ENCODE results near the gene KCNK16. TPM values are rescaled to one million over a fixed set of nuclear protein-coding genes. Genes with fewer than 3 reads are reported as not detected.

KCNK16 gene
- total and polyA plus RNA-seq, 10 of the 15 experiments (the other 5 are each of a cell fraction or from before 2014, with no cell fraction given), result not detected

- DNase-seq (ENCODE audit: low read depth, low spot score) (no peak), ATAC-seq (no peak), FAIRE-seq (no peak)
- in situ Hi-C loops (cut with MboI) (no loop called here), intact Hi-C loops (cut with micrococcal nuclease; ENCODE audit: unreplicated experiment) (loop anchor here (10.0 kb wide), 1 partner anchor 963 kb away; no protein-coding TSS in a partner anchor)
- no peak overlapping the region for H3K4me2 ChIP-seq (ENCODE audit: control insufficient read depth, insufficient read depth)
- no TSS peak for BruUV-seq (replicated peaks)
- H3K4me1 ChIP-seq (ENCODE audit: control insufficient read depth, insufficient read depth, low read length), result peaks cover 8% of the 10 kb centered on the region
- WGBS (ENCODE audit: insufficient coverage, insufficient replicate concordance, low lambda C conversion rate, missing lambda C conversion rate), result 0% methylated on average over 3 of the region's 3 CpGs
- no peaks in the 10 kb centered on the region for H3K36me3 ChIP-seq (ENCODE audit: control insufficient read depth in 2 of 2, insufficient read depth in 2 of 2, low read length in 1 of 2)
- SMC1A ChIA-PET (ENCODE audit: uncharacterized antibody, unreplicated experiment), result no interaction called here
- no peaks in the 10 kb centered on the region for H3K79me2 ChIP-seq (ENCODE audit: control insufficient read depth, insufficient read depth, low read length)
- CTCF ChIA-PET, result interaction anchor here (1.0 to 4.1 kb wide), 4 partner anchors 8 to 141 kb away, joined by 3 to 14 read pairs (median 3); no protein-coding TSS in a partner anchor
- H3K4me3 ChIP-seq, result no peak overlapping the region
- POLR2A ChIA-PET, result no interaction called here
- no peaks in the 10 kb centered on the region for H4K20me1 ChIP-seq (ENCODE audit: control insufficient read depth, insufficient read depth)
- no peaks in the 10 kb centered on the region for H3K27me3 ChIP-seq (replicated peaks in 1 of 2; ENCODE audit: control insufficient read depth in 2 of 2, insufficient read depth in 2 of 2, low read length in 1 of 2)
- RAD21 ChIA-PET (ENCODE audit: unreplicated experiment), result interaction anchor here (0.6 to 1.6 kb wide), 2 partner anchors 12 to 1971 kb away, joined by 3 read pairs; no protein-coding TSS in a partner anchor
- H3K27ac ChIP-seq (ENCODE audit: control insufficient read depth, insufficient read depth), result no peak overlapping the region
- H3K9ac ChIP-seq (ENCODE audit: control insufficient read depth, insufficient read depth, low read length), result no peak overlapping the region
- H3K9me3 ChIP-seq (replicated peaks; ENCODE audit: control insufficient read depth, insufficient read depth, low read length), result no peaks in the 10 kb centered on the region; the same call in 2 of the 3 replicates
- no peak overlapping the region for H2AFZ ChIP-seq (ENCODE audit: control insufficient read depth, low read depth, low read length)
- TF ChIP-seq NR2C2 (IDR thresholded peaks at IDR 0.05; ENCODE audit: borderline replicate concordance, control insufficient read depth, insufficient read length, low read depth) (no peak), ZSCAN29 (IDR thresholded peaks at IDR 0.05) (no peak), ZNF207 (IDR thresholded peaks at IDR 0.05; ENCODE audit: borderline replicate concordance) (no peak), IKZF1 (conservative IDR thresholded peaks at IDR 0.05) (no peak), BHLHE40 (IDR thresholded peaks at IDR 0.05; ENCODE audit: borderline replicate concordance in 1 of 2, low read depth in 2 of 2, low read length in 1 of 2) (no peak), GATAD2B (conservative IDR thresholded peaks at IDR 0.05; ENCODE audit: low read depth) (no peak), ZNF384 (IDR thresholded peaks at IDR 0.05; ENCODE audit: borderline replicate concordance, low read depth, low read length) (no peak), BMI1 (IDR thresholded peaks at IDR 0.05; ENCODE audit: borderline replicate concordance) (no peak), PAX8 (IDR thresholded peaks at IDR 0.05) (no peak), TCF12 (IDR thresholded peaks at IDR 0.05; ENCODE audit: low read depth, low read length) (no peak), ZBTB11 (CRISPR knock-in tag; IDR thresholded peaks at IDR 0.05) (no peak), SRF (IDR thresholded peaks at IDR 0.05; ENCODE audit: low read depth in 2 of 2, low read length in 2 of 2) (no peak)
Observed at GRCh38 chr6:39341352-39341751, 18.9 kb upstream of the KCNK16 start.

Measured in GM12878 (cell line).